ENCODE results near the gene FAM216B. TPM values are rescaled to one million over a fixed set of nuclear protein-coding genes. Genes with fewer than 3 reads are reported as not detected.

FAM216B gene
- total and polyA plus RNA-seq, 2 experiments from 2014 or later: 0.06 TPM; not detected in 1

GRCh38 chr13:42760951-42761350, 20.4 kb upstream of the FAM216B start:
- Histone ChIP-seq H3K4me1 (ENCODE audit: insufficient read depth) (no peaks in the 10 kb centered on the region), H3K4me2 (no peak overlapping the region), H3K9me2 (ENCODE audit: insufficient read depth) (0 out of 2 replicates have a peak, but pooled peaks cover 12% of the 10 kb centered on the region), H4K20me1 (replicated peaks; ENCODE audit: insufficient read depth) (no peaks in the 10 kb centered on the region), H3K36me3 (ENCODE audit: insufficient read depth) (no peaks in the 10 kb centered on the region), H3K27ac (ENCODE audit: low read depth) (no peak overlapping the region), H3K4me3 (no peak overlapping the region), H3F3A (replicated peaks; ENCODE audit: low read depth) (no peaks in the 10 kb centered on the region), H3K79me2 (replicated peaks; ENCODE audit: insufficient read depth) (no peaks in the 10 kb centered on the region), H3K27me3 (ENCODE audit: insufficient read depth) (no peaks in the 10 kb centered on the region), H2AFZ (no peak overlapping the region)
- Mint-ChIP-seq H3K27ac (no peak overlapping the region), H3K9me3 (no peaks in the 10 kb centered on the region), H3K27me3 (ENCODE audit: insufficient read depth, low read depth, poor library complexity) (peaks cover 2% of the 10 kb centered on the region), H3K4me3 (no peak overlapping the region), H3K4me1 (0 out of 3 replicates have a peak, but pooled peaks cover 3% of the 10 kb centered on the region), H3K36me3 (ENCODE audit: low read depth) (no peaks in the 10 kb centered on the region)
- no peak for TF ChIP-seq EZH2phosphoT487 (IDR thresholded peaks at IDR 0.05; ENCODE audit: unreplicated experiment)
- TF ChIP-seq EZH2 (IDR thresholded peaks at IDR 0.05; ENCODE audit: low read depth, unreplicated experiment): no peak
- TF ChIP-seq CTCF (conservative IDR thresholded peaks at IDR 0.05; ENCODE audit: low read depth in 2 of 2): no peak
- no peak for TF ChIP-seq JUNB (IDR thresholded peaks at IDR 0.05; ENCODE audit: unreplicated experiment)
- no peak for TF ChIP-seq REST (IDR thresholded peaks at IDR 0.05; ENCODE audit: unreplicated experiment)
- TF ChIP-seq NANOG (IDR thresholded peaks at IDR 0.05; ENCODE audit: borderline replicate concordance): no peak
- no peak for TF ChIP-seq ZNF114 (CRISPR knock-in tag; IDR thresholded peaks at IDR 0.05)
- no peak for TF ChIP-seq CREB1 (CRISPR knock-in tag; IDR thresholded peaks at IDR 0.05; ENCODE audit: low read depth)
- TF ChIP-seq STAT1 (IDR thresholded peaks at IDR 0.05; ENCODE audit: unreplicated experiment): no peak
- TF ChIP-seq ZNF462 (CRISPR knock-in tag; IDR thresholded peaks at IDR 0.05): no peak
- no peak for TF ChIP-seq POLR2AphosphoS5 (IDR thresholded peaks at IDR 0.05; ENCODE audit: low read depth)
- TF ChIP-seq ZNF331 (CRISPR knock-in tag; IDR thresholded peaks at IDR 0.05; ENCODE audit: low read depth): no peak
- DNase-seq (ENCODE audit: low spot score) (no peak), ATAC-seq (no peak)

Data from GM23338 (cell line).